Heart right ventricle (tissue), 16 donors: Measurements from ENCODE around the gene EGFL7. TPM values are rescaled to one million over a fixed set of nuclear protein-coding genes. Genes with fewer than 3 reads are reported as not detected.
A peak's percentile ranks its signal among the peaks of the same experiment; 100 is the strongest.

Experiments used
- ATAC-seq, 8 donors: fragments of 200-7000 bp; cut with Tn5 transposase; one replicate each; pipeline ENCODE4 v1.9.1; 2020; ENCODE audit warnings: mild to moderate bottlenecking in 8 of 8, moderate library complexity in 8 of 8, moderate number of reproducible peaks in 1 of 8
- DNase-seq, 2 donors: peaks; one replicate each; pipeline ENCODE4 v3.0.0-alpha.2; 2020
- H3K27ac ChIP-seq, 10 donors: fragments of 200-600 bp; sonication (generic) in 2 of 10; one replicate each; pipeline versions ENCODE4 v1.5.0 to v1.8.0; 2020 to 2022; ENCODE audit warnings: mild to moderate bottlenecking in 3 of 10
- H3K27me3 ChIP-seq, 7 donors: fragments of 200-600 bp; one replicate each; pipeline ENCODE4 v1.8.0; 2021 to 2022; ENCODE audit warnings: mild to moderate bottlenecking in 2 of 7
- H3K36me3 ChIP-seq, 9 donors: fragments of 200-600 bp; sonication (generic) in 1 of 9; one replicate each; pipeline versions ENCODE4 v1.5.0 to v1.8.0; 2020 to 2022; ENCODE audit warnings: mild to moderate bottlenecking in 2 of 9
- H3K4me1 ChIP-seq, 9 donors: fragments of 200-600 bp; sonication (generic) in 1 of 9; one replicate each; pipeline versions ENCODE4 v1.5.0 to v1.8.0; 2020 to 2022; ENCODE audit warnings: mild to moderate bottlenecking in 4 of 9
- H3K4me3 ChIP-seq, 10 donors: fragments of 200-600 bp; sonication (generic) in 2 of 10; one replicate each; pipeline versions ENCODE4 v1.5.0 to v1.8.0; 2020 to 2022; ENCODE audit warnings: mild to moderate bottlenecking in 7 of 10, moderate library complexity in 2 of 10
- H3K9me3 ChIP-seq, 11 donors: fragments of 200-600 bp in 10 of 11; sonication (generic) in 2 of 11; one replicate each; pipeline versions ENCODE4 v1.5.0 to v1.8.0; 2013 to 2022; ENCODE audit warnings: mild to moderate bottlenecking in 2 of 11, control low read depth in 1 of 11, moderate library complexity in 1 of 11
- WGBS, 2 donors: extraction: QIAGEN DNeasy Blood & Tissue Kit; methylation state at CpG; one replicate each; pipeline ENCODE4 v1.1.7; 2013; ENCODE audit warnings: inconsistent platforms in 1 of 2; 5-methylcytosine and 5-hydroxymethylcytosine counted together
- intact Hi-C, 10 donors: fragments of 100-400 bp; cut with DNase I; formaldehyde crosslinking; loops; one replicate each; pipeline versions ENCODE4 v1.11.1 to v1.14.2; 2022
- polyA plus RNA-seq, 2 donors: library from polyadenylated mRNA; stranded (reverse); fragments of 200-250 nt; gene quantifications; one replicate each; pipeline ENCODE4 v1.2.3, GENCODE V29; 2013
- total RNA-seq, 10 donors: library from RNA; stranded (reverse); fragmentation: NEBNext Ultra II Directional in 3 of 10; extraction: Animal tissue kit (Norgen Biotek cat#: 25700) in 3 of 10; gene quantifications; one replicate each; pipeline versions ENCODE4 v1.2.1 to v1.2.4, GENCODE V29; 2021 to 2023
- TF ChIP-seq, protein P1 (sequence below), 9 donors: fragments of 200-600 bp; sonication (generic) in 2 of 9; IDR thresholded peaks; one replicate each; pipeline versions ENCODE4 v1.5.0 to v1.8.0; 2021 to 2022; ENCODE audit warnings: antibody characterized with exemption in 9 of 9, mild to moderate bottlenecking in 5 of 9, moderate library complexity in 1 of 9
- donor health status: Arrhythmogenic right ventricular cardiomyopathy.
- donor health status: ischemic (EF 13 %, LVEDD 7.1; RV severe dilation, severe dysfunction).
- donor health status: healthy with polysubstance abuse.
- donor health status: DM: no; HTN: yes; CAD: no.
- donor health status: DM: no; HTN: no; CAD: no.
- donor health status: ischemic (EF 25% LVEDD 6.9; RV normal size, moderate dysfunction).
- donor health status: ischemic (EF 25% LVEDD 5.7; RV mildly dilated, moderate dysfunction).
- donor health status: healthy.
- donor health status: DM: yes; HTN: yes; CAD: no.
- donor health status: Ischemic cardiomyopathy.
- donor health status: ischemic (EF 35%, LVEDD 5.7; RV mildly dilated, moderate dysfunction).
- donor health status: nonischemic (EF 11% LVEDD 7.7; RV severe dilation, severe dysfunction).
- donor health status: DM: yes; HTN: yes; CAD: no.
- donor health status: PGD.
- donor health status: ischemic (EF 29% LVEDD 5.4; RV normal size, mild dysfunction).
- donor health status: nonischemic (EF 23%, LVEDD 6.1; RV moderate dilation, normal function).

EGFL7 gene
- total and polyA plus RNA-seq, 12 donors, result 68.6 to 377 (median 101) TPM

DNA sequence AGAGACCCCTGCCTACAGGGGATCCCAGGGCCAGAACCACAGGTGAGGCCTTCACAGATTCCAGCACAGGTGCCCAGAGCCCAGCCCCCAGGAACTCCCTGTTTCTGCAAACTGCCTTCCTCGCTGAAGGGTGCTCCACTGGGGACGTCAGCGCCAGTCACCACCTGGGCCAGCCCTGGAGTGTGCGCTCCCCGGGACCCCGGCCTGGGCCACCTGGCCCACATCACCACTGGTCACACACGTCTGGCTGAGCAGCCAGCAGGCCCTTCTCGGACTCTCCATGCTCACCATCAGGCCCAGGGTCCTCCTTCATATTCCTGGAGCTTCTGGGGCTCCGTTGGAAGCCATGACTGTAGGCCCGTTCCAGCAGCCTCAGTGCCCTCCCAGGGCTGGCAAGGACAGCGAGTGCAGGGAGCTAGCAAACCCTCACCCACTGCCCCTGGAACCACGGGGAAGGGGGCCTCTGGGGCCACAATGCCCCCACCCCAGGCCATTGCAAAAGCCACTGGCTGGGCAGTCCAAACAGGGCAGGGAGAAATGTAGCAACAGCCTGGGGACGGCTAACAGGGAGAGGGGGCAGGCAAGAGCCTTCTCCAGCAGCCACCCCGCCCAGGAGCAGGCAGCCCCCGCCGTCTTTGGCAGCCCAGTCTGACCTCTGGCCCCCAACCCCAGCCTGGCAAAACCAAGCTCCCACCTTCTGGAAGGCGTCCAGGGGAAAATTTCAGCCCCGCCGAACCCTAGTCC is 23.2 kb downstream of the EGFL7 start:
- H3K9me3 ChIP-seq, result no peaks in the 10 kb centered on the region
- peaks cover 0 to 4% (median 0%) of the 10 kb centered on the region in 9 donors for H3K36me3 ChIP-seq
- ATAC-seq, result peak in 4 of 8 donors; percentile 2 to 18 (median 10)
- TF ChIP-seq, protein P1, sequence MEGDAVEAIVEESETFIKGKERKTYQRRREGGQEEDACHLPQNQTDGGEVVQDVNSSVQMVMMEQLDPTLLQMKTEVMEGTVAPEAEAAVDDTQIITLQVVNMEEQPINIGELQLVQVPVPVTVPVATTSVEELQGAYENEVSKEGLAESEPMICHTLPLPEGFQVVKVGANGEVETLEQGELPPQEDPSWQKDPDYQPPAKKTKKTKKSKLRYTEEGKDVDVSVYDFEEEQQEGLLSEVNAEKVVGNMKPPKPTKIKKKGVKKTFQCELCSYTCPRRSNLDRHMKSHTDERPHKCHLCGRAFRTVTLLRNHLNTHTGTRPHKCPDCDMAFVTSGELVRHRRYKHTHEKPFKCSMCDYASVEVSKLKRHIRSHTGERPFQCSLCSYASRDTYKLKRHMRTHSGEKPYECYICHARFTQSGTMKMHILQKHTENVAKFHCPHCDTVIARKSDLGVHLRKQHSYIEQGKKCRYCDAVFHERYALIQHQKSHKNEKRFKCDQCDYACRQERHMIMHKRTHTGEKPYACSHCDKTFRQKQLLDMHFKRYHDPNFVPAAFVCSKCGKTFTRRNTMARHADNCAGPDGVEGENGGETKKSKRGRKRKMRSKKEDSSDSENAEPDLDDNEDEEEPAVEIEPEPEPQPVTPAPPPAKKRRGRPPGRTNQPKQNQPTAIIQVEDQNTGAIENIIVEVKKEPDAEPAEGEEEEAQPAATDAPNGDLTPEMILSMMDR (IDR thresholded peaks at IDR 0.05), result no peak
- H3K27me3 ChIP-seq, result no peaks in the 10 kb centered on the region
- DNase-seq, result peak; percentile 28 to 29
- H3K27ac ChIP-seq, result peak overlapping the region in 9 of 10 donors; percentile 91 to 96 (median 93)
- WGBS, 2 donors, result 39% methylated on average over 19 of the region's 19 CpGs
- peak overlapping the region; percentile 63 to 94 (median 82) for H3K4me3 ChIP-seq
- intact Hi-C loops, result loop anchor here in 5 of 10 donors (1.0 to 5.0 kb wide), 3 partner anchors 41 to 199 kb away; no protein-coding TSS in a partner anchor
- H3K4me1 ChIP-seq, result peaks cover 25 to 87% (median 57%) of the 10 kb centered on the region in 9 donors

DNA sequence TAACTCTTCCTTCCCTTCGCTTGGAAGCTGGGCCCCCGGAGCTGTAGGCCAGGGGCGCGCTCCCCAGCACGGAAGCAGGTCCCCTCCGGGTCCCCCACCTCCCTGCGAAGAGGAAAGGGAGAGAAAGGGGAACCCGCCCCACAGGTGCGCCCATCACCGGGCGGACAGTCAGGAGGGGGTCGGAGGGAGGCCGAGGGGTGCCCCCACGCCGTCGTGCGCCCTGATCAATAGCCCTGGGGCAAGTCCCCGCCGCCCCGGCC is 23.7 kb downstream of the EGFL7 start:
- Histone ChIP-seq H3K27ac (peak overlapping the region; percentile 74 to 96 (median 93)), H3K4me3 (peak overlapping the region; percentile 63 to 94 (median 82)), H3K36me3 (peaks cover 0 to 4% (median 0%) of the 10 kb centered on the region in 9 donors), H3K27me3 (no peaks in the 10 kb centered on the region), H3K9me3 (no peaks in the 10 kb centered on the region), H3K4me1 (peaks cover 25 to 92% (median 57%) of the 10 kb centered on the region in 9 donors)
- no peak for DNase-seq
- TF ChIP-seq, protein P1 (IDR thresholded peaks at IDR 0.05), result no peak
- 3 to 4% methylated on average over 16 to 20 of the region's 20 CpGs for WGBS, 2 donors
- intact Hi-C loops, result loop anchor here in 5 of 10 donors (1.0 to 5.0 kb wide), 3 partner anchors 41 to 199 kb away; no protein-coding TSS in a partner anchor
- peak in 1 of 8 donors; percentile 2 for ATAC-seq

DNA sequence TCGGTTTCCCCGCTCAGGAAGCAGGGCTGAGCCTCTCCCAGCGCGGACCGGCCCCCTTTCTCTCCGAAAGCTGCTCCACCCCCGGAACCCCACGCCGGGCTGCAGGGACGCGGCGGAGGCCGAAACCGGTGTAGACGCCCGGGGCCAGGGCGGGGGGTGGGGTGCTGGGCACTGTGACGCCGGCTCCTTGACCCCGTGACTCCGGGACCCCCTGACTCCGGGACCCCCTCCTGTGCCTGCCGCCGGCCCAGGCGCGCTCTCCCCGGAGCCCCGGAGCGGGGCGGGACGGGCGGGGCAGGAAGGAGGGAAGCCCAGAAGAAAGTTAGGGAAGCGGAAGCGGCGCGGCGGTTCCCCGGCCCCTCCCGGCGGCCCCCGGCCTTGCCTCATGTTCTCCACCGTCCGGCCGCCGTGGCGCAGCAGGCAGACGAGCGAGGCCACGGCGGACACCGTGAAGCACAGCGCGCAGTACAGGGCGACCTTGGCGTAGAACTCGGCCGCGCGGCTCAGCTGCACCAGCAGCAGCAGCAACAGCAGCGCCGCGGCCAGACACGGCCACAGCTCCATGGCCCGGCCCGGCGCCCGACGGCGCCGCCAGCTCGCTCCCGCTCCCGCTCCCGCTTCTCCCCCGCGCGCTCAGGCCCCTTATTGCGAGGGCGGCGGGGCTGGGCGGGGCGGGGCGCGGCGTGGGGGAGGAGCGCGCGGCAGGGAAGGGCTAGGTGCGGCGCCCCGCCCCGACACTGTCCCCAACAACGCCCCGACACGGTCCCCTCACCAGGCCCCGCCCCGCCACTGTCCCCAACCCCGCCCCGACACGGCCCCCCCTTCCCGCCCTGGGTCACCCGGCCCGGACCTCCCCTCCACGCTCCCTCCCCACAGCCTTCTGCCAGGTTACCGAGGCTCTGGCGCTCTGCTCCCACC is 24.3 kb downstream of the EGFL7 start, which contains the start of gene AGPAT2:
Gene AGPAT2 (minus strand): TSS at position 664 of the 918 bp plus-strand sequence. CDS start 100 bp downstream, at position 564.
- Histone ChIP-seq H3K27ac (peak within 1 kb of the TSS; percentile 74 to 96 (median 93)), H3K4me3 (peak within 1 kb of the TSS; percentile 63 to 94 (median 82)), H3K27me3 (no peaks in the 10 kb centered on the region), H3K36me3 (peaks cover 0 to 4% (median 0%) of the 10 kb centered on the region in 9 donors), H3K9me3 (no peaks in the 10 kb centered on the region), H3K4me1 (peaks cover 25 to 96% (median 57%) of the 10 kb centered on the region in 9 donors)
- ATAC-seq, result peak; percentile 50 to 83 (median 66)
- intact Hi-C loops, result loop anchor here in 5 of 10 donors (1.0 to 5.0 kb wide), 3 partner anchors 40 to 200 kb away; no protein-coding TSS in a partner anchor
- DNase-seq, result peak; percentile 85 to 88
- TF ChIP-seq, protein P1 (IDR thresholded peaks at IDR 0.05), result peak in 3 of 9 donors; percentile 6 to 15 (median 15)
- 0 to 1% methylated on average over 86 to 103 of the region's 106 CpGs for WGBS, 2 donors
